Measurements from ENCODE around the gene SPESP1.

The SPESP1 gene

GRCh38 chr15:68930268-68931022 is at the start of gene SPESP1:
TSS of gene SPESP1 (plus strand) at chr15:68930525. CDS start at chr15:68930654, 129 bp downstream.
- peak; percentile 72 for DNase-seq (ENCODE audit: low spot score)

- DNase-seq (ENCODE audit: low spot score), result no peak
Measured at GRCh38 chr15:68885070-68885469, 45.3 kb upstream of the SPESP1 start.

GRCh38 chr15:68887120-68887519 is 43.2 kb upstream of the SPESP1 start:
- no peak for DNase-seq (ENCODE audit: low spot score)

GRCh38 chr15:68887819-68888218 is 42.5 kb upstream of the SPESP1 start:
- DNase-seq (ENCODE audit: low spot score), result no peak

GRCh38 chr15:68888419-68888818 is 41.9 kb upstream of the SPESP1 start:
- DNase-seq (ENCODE audit: low spot score), result no peak

GRCh38 chr15:68894208-68894607 is 36.1 kb upstream of the SPESP1 start:
- DNase-seq (ENCODE audit: low spot score), result no peak

GRCh38 chr15:68896178-68896577 is 34.1 kb upstream of the SPESP1 start:
- DNase-seq (ENCODE audit: low spot score), result no peak

GRCh38 chr15:68897016-68897415 is 33.3 kb upstream of the SPESP1 start:
- no peak for DNase-seq (ENCODE audit: low spot score)

GRCh38 chr15:68900027-68900426 is 30.3 kb upstream of the SPESP1 start:
- DNase-seq (ENCODE audit: low spot score), result no peak

GRCh38 chr15:68907396-68907923 is 22.9 kb upstream of the SPESP1 start:
- no peak for DNase-seq (ENCODE audit: low spot score)

GRCh38 chr15:68909601-68910100 is 20.7 kb upstream of the SPESP1 start:
- DNase-seq (ENCODE audit: low spot score), result no peak

GRCh38 chr15:68910341-68910740 is 20.0 kb upstream of the SPESP1 start:
- no peak for DNase-seq (ENCODE audit: low spot score)

- no peak for DNase-seq (ENCODE audit: low spot score)
Measured at GRCh38 chr15:68910816-68911215, 19.5 kb upstream of the SPESP1 start.

- no peak for DNase-seq (ENCODE audit: low spot score)
Measured at GRCh38 chr15:68921926-68922325, 8.4 kb upstream of the SPESP1 start.

- peak; percentile 82 for DNase-seq (ENCODE audit: low spot score)
Measured at GRCh38 chr15:68924866-68925560, 5.3 kb upstream of the SPESP1 start.

- no peak for DNase-seq (ENCODE audit: low spot score)
Measured at GRCh38 chr15:68933001-68933400, 2.7 kb downstream of the SPESP1 start.

GRCh38 chr15:68934341-68934740 is 4.0 kb downstream of the SPESP1 start:
- DNase-seq (ENCODE audit: low spot score), result no peak

GRCh38 chr15:68935400-68935937 is 5.1 kb downstream of the SPESP1 start:
- DNase-seq (ENCODE audit: low spot score), result no peak

GRCh38 chr15:68939501-68939900 is 9.2 kb downstream of the SPESP1 start:
- DNase-seq (ENCODE audit: low spot score), result no peak

GRCh38 chr15:68951813-68952212 is 21.5 kb downstream of the SPESP1 start:
- DNase-seq (ENCODE audit: low spot score), result no peak

GRCh38 chr15:68957696-68958095 is 27.4 kb downstream of the SPESP1 start:
- no peak for DNase-seq (ENCODE audit: low spot score)

- DNase-seq (ENCODE audit: low spot score), result no peak
Measured at GRCh38 chr15:68958597-68958996, 28.3 kb downstream of the SPESP1 start.

GRCh38 chr15:68962465-68962864 is 32.1 kb downstream of the SPESP1 start:
- no peak for DNase-seq (ENCODE audit: low spot score)
